ENCODE results near the gene LRP6. TPM values are rescaled to one million over a fixed set of nuclear protein-coding genes. Genes with fewer than 3 reads are reported as not detected.
"Not testable (repeated sequence)": the region's sequence is repeated elsewhere in the genome, so short reads cannot be mapped to it uniquely, and the experiment has no call there.

LRP6 gene
- polyA plus RNA-seq, 1 donor (not counting 4 experiments of a cell fraction or from before 2014, with no cell fraction given): 13.0 TPM

DNA sequence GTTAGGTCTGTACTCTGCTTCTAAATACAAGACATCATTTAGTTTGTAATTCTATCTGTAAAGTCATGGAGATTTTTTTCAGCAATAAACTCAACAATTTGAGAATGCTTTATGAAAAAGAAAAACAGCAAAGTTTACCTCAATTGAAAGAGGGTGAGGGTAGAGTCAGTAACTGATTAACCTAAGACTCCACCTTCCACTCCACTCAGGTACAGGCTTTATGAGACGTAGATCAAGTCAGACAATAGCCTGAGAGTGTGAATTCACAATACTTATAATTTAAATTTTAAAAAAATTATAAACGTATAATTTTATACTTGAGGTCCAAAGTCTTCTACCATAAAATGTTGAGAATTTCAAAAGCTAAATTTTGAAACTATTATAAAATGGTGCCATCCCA, 150.2 kb downstream of the LRP6 start:
- Histone ChIP-seq H3K79me2 (ENCODE audit: control insufficient read depth, insufficient read depth, low read length) (no peaks in the 10 kb centered on the region), H3K27me3 (ENCODE audit: control insufficient read depth, extremely low read depth, insufficient read depth, low read length) (no peaks in the 10 kb centered on the region), H3K4me3 (ENCODE audit: control insufficient read depth in 2 of 3, extremely low read depth in 1 of 3, insufficient read depth in 2 of 3, low read depth in 1 of 3, low read length in 3 of 3) (no peak overlapping the region), H3K9ac (ENCODE audit: control insufficient read depth, extremely low read depth, insufficient read depth, low read length) (no peak overlapping the region), H3K4me2 (ENCODE audit: control insufficient read depth, extremely low read depth, insufficient read depth, low read depth, low read length) (no peak overlapping the region), H4K20me1 (ENCODE audit: control insufficient read depth, extremely low read depth, insufficient read depth, low read length) (no peaks in the 10 kb centered on the region), H3K36me3 (ENCODE audit: control insufficient read depth in 2 of 2, extremely low read depth in 1 of 2, insufficient read depth in 2 of 2, low read length in 2 of 2) (peaks cover 4 to 5% of the 10 kb centered on the region in 2 experiments), H3K27ac (ENCODE audit: control insufficient read depth, insufficient read depth, low read length) (no peak overlapping the region), H3K9me1 (ENCODE audit: control insufficient read depth, extremely low read depth, insufficient read depth, low read length) (no peaks in the 10 kb centered on the region), H2AFZ (ENCODE audit: control insufficient read depth, low read length) (no peak overlapping the region), H3K4me1 (ENCODE audit: control insufficient read depth, extremely low read depth, insufficient read depth, low read length) (no peaks in the 10 kb centered on the region), H3K9me3 (ENCODE audit: control insufficient read depth, low read depth, low read length) (no peaks in the 10 kb centered on the region)
- TF ChIP-seq, protein P1, sequence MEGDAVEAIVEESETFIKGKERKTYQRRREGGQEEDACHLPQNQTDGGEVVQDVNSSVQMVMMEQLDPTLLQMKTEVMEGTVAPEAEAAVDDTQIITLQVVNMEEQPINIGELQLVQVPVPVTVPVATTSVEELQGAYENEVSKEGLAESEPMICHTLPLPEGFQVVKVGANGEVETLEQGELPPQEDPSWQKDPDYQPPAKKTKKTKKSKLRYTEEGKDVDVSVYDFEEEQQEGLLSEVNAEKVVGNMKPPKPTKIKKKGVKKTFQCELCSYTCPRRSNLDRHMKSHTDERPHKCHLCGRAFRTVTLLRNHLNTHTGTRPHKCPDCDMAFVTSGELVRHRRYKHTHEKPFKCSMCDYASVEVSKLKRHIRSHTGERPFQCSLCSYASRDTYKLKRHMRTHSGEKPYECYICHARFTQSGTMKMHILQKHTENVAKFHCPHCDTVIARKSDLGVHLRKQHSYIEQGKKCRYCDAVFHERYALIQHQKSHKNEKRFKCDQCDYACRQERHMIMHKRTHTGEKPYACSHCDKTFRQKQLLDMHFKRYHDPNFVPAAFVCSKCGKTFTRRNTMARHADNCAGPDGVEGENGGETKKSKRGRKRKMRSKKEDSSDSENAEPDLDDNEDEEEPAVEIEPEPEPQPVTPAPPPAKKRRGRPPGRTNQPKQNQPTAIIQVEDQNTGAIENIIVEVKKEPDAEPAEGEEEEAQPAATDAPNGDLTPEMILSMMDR (optimal IDR thresholded peaks at IDR 0.05 in 1 of 3, IDR thresholded peaks at IDR 0.05 in 1 of 3, conservative IDR thresholded peaks at IDR 0.05 in 1 of 3; ENCODE audit: extremely low read depth in 1 of 3, insufficient read depth in 2 of 3, low read length in 3 of 3): no peak
- no peak for TF ChIP-seq EZH2 (IDR thresholded peaks at IDR 0.05; ENCODE audit: low read length)
- no peak for FAIRE-seq
- no peak for DNase-seq (ENCODE audit: low read depth, low spot score)
- dilution Hi-C loops (cut with MboI; ENCODE audit: extremely low pct_ligation_motif_present, low sequenced_read_pairs): no loop called here

DNA sequence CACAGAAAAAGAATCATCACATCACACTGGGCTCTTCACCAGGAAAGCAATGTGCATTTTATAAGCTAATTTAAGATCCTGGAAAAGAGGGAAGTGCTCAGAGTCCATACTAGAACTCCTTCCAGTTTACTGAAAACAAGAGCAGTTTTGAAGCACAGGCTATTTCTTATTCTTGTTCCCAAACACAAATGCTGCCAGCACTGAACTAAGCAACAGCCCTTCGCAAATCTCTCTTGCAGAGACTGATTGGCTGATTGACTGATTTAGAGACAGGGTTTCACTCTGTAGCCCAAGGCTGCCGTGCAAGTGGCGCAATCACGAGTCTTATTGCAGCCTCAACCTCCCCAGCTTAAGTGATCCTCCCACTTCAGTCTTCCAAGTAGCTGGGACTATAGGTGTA, 151.3 kb downstream of the LRP6 start:
- dilution Hi-C loops (cut with MboI; ENCODE audit: extremely low pct_ligation_motif_present, low sequenced_read_pairs): no loop called here
- Histone ChIP-seq H2AFZ (ENCODE audit: control insufficient read depth, low read length) (no peak overlapping the region), H3K4me1 (ENCODE audit: control insufficient read depth, extremely low read depth, insufficient read depth, low read length) (no peaks in the 10 kb centered on the region), H3K27ac (ENCODE audit: control insufficient read depth, insufficient read depth, low read length) (no peak overlapping the region), H3K36me3 (ENCODE audit: control insufficient read depth in 2 of 2, extremely low read depth in 1 of 2, insufficient read depth in 2 of 2, low read length in 2 of 2) (peaks cover 3% of the 10 kb centered on the region in 2 experiments), H3K9me3 (ENCODE audit: control insufficient read depth, low read depth, low read length) (no peaks in the 10 kb centered on the region), H3K4me3 (ENCODE audit: control insufficient read depth in 2 of 3, extremely low read depth in 1 of 3, insufficient read depth in 2 of 3, low read depth in 1 of 3, low read length in 3 of 3) (no peak overlapping the region), H3K27me3 (ENCODE audit: control insufficient read depth, extremely low read depth, insufficient read depth, low read length) (no peaks in the 10 kb centered on the region), H4K20me1 (ENCODE audit: control insufficient read depth, extremely low read depth, insufficient read depth, low read length) (no peaks in the 10 kb centered on the region), H3K9ac (ENCODE audit: control insufficient read depth, extremely low read depth, insufficient read depth, low read length) (no peak overlapping the region), H3K4me2 (ENCODE audit: control insufficient read depth, extremely low read depth, insufficient read depth, low read depth, low read length) (no peak overlapping the region), H3K9me1 (ENCODE audit: control insufficient read depth, extremely low read depth, insufficient read depth, low read length) (no peaks in the 10 kb centered on the region), H3K79me2 (ENCODE audit: control insufficient read depth, insufficient read depth, low read length) (no peaks in the 10 kb centered on the region)
- TF ChIP-seq, protein P1 (optimal IDR thresholded peaks at IDR 0.05 in 1 of 3, IDR thresholded peaks at IDR 0.05 in 1 of 3, conservative IDR thresholded peaks at IDR 0.05 in 1 of 3; ENCODE audit: extremely low read depth in 1 of 3, insufficient read depth in 2 of 3, low read length in 3 of 3): no peak
- no peak for TF ChIP-seq EZH2 (IDR thresholded peaks at IDR 0.05; ENCODE audit: low read length)
- no peak for FAIRE-seq
- no peak for DNase-seq (ENCODE audit: low read depth, low spot score)

DNA sequence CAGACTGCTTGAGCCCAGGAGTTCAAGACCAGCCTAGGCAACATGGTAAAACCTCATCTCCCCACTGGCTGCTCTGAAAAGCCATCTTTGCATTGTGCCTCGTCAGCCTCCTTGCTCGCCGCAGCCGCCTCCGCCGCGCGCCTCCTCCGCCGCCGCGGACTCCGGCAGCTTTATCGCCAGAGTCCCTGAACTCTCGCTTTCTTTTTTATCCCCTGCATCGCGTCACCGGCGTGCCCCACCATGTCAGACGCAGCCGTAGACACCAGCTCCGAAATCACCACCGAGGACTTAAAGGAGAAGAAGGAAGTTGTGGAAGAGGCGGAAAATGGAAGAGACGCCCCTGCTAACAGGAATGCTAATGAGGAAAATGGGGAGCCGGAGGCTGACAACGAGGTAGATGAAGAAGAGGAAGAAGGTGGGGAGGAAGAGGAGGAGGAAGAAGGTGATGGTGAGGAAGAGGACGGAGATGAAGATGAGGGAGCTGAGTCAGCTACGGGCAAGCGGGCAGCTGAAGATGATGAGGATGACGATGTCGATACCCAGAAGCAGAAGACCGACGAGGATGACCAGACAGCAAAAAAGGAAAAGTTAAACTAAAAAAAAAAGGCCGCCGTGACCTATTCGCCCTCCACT, 155.8 kb downstream of the LRP6 start:
- FAIRE-seq; DNase-seq (ENCODE audit: low read depth, low spot score); H3K27me3 ChIP-seq (ENCODE audit: control insufficient read depth, extremely low read depth, insufficient read depth, low read length); H3K9ac ChIP-seq (ENCODE audit: control insufficient read depth, extremely low read depth, insufficient read depth, low read length); H3K79me2 ChIP-seq (ENCODE audit: control insufficient read depth, insufficient read depth, low read length); H3K9me1 ChIP-seq (ENCODE audit: control insufficient read depth, extremely low read depth, insufficient read depth, low read length); H3K4me3 ChIP-seq (ENCODE audit: control insufficient read depth in 2 of 3, extremely low read depth in 1 of 3, insufficient read depth in 2 of 3, low read depth in 1 of 3, low read length in 3 of 3); H4K20me1 ChIP-seq (ENCODE audit: control insufficient read depth, extremely low read depth, insufficient read depth, low read length); H3K4me2 ChIP-seq (ENCODE audit: control insufficient read depth, extremely low read depth, insufficient read depth, low read depth, low read length); H3K36me3 ChIP-seq (ENCODE audit: control insufficient read depth in 2 of 2, extremely low read depth in 1 of 2, insufficient read depth in 2 of 2, low read length in 2 of 2); H3K4me1 ChIP-seq (ENCODE audit: control insufficient read depth, extremely low read depth, insufficient read depth, low read length); H2AFZ ChIP-seq (ENCODE audit: control insufficient read depth, low read length); dilution Hi-C loops (cut with MboI; ENCODE audit: extremely low pct_ligation_motif_present, low sequenced_read_pairs); H3K27ac ChIP-seq (ENCODE audit: control insufficient read depth, insufficient read depth, low read length); H3K9me3 ChIP-seq (ENCODE audit: control insufficient read depth, low read depth, low read length): not testable (repeated sequence)
